ENCODE data around the gene GRIN2D. TPM values are rescaled to one million over a fixed set of nuclear protein-coding genes. Genes with fewer than 3 reads are reported as not detected.

GRIN2D gene
- total RNA-seq, 2 experiments from 2014 or later, result 0.06 TPM; not detected in 1

GRCh38 chr19:48401287-48401686, 7.8 kb downstream of the GRIN2D start:
- Mint-ChIP-seq H3K36me3 (ENCODE audit: low read depth) (no peaks in the 10 kb centered on the region), H3K27me3 (peaks cover 11% of the 10 kb centered on the region), H3K27ac (no peak overlapping the region), H3K9me3 (no peaks in the 10 kb centered on the region), H3K4me1 (ENCODE audit: low read depth) (peaks cover 23% of the 10 kb centered on the region), H3K4me3 (no peak overlapping the region)
- ATAC-seq (ENCODE audit: poor library complexity), result no peak
- Histone ChIP-seq H3K4me3 (ENCODE audit: low read length) (no peak overlapping the region), H3K36me3 (ENCODE audit: insufficient read depth, low read length) (no peaks in the 10 kb centered on the region), H3K27me3 (ENCODE audit: control insufficient read depth in 1 of 2, insufficient read depth in 2 of 2, low read length in 2 of 2) (peaks cover 4 to 11% of the 10 kb centered on the region in 2 experiments), H3K27ac (ENCODE audit: low read depth in 1 of 2, low read length in 2 of 2) (no peak overlapping the region), H3K9me3 (ENCODE audit: control insufficient read depth in 1 of 2, insufficient read depth in 1 of 2, low read length in 2 of 2) (peaks cover 0 to 12% of the 10 kb centered on the region in 2 experiments), H3K4me1 (ENCODE audit: insufficient read depth, low read length) (peaks cover 37% of the 10 kb centered on the region)
- POLR2A ChIA-PET, result interaction anchor here (0.6 to 1.4 kb wide), 2 partner anchors 10 to 70 kb away, joined by 3 read pairs; partner anchors contain the start of gene KDELR1
- intact Hi-C loops (cut with DNase I, micrococcal nuclease), result no loop called here
- TF ChIP-seq CTCF (IDR thresholded peaks at IDR 0.05), result no peak
- CTCF ChIA-PET, result interaction anchor here (1.1 to 3.7 kb wide), 2 partner anchors 10 to 13 kb away, joined by 3 to 22 read pairs; partner anchors contain the start of gene KDELR1
- no peak for DNase-seq

- peaks cover 11% of the 10 kb centered on the region for H3K27me3 Mint-ChIP-seq
- no peaks in the 10 kb centered on the region for H3K27me3 ChIP-seq (ENCODE audit: control insufficient read depth in 1 of 2, insufficient read depth in 2 of 2, low read length in 2 of 2)
- no peaks in the 10 kb centered on the region for H3K36me3 ChIP-seq (ENCODE audit: insufficient read depth, low read length)
- H3K9me3 Mint-ChIP-seq, result no peaks in the 10 kb centered on the region
- peak in 6 of 14 experiments; percentile 38 to 80 (median 64) for DNase-seq
- intact Hi-C loops (cut with DNase I, micrococcal nuclease), result no loop called here
- no peaks in the 10 kb centered on the region for H3K36me3 Mint-ChIP-seq (ENCODE audit: low read depth)
- ChIA-PET CTCF (no interaction called here), POLR2A (interaction anchor here (1.1 to 1.6 kb wide), 2 partner anchors 10 to 40 kb away, joined by 4 to 5 read pairs; partner anchors contain the start of genes GRIN2D, SYNGR4 and TMEM143)
- peaks cover 11% of the 10 kb centered on the region for H3K4me1 Mint-ChIP-seq (ENCODE audit: low read depth)
- H3K9me3 ChIP-seq (ENCODE audit: control insufficient read depth in 1 of 2, insufficient read depth in 1 of 2, low read length in 2 of 2), result peaks cover 0 to 6% of the 10 kb centered on the region in 2 experiments
- no peak for TF ChIP-seq CTCF (IDR thresholded peaks at IDR 0.05)
- no peak overlapping the region for H3K27ac ChIP-seq (ENCODE audit: low read depth in 1 of 2, low read length in 2 of 2)
- H3K4me1 ChIP-seq (ENCODE audit: insufficient read depth, low read length), result peaks cover 18% of the 10 kb centered on the region
- ATAC-seq (ENCODE audit: poor library complexity), result peak; percentile 58
- H3K27ac Mint-ChIP-seq, result no peak overlapping the region
- no peak overlapping the region for H3K4me3 Mint-ChIP-seq
- H3K4me3 ChIP-seq (ENCODE audit: low read length), result no peak overlapping the region
Observed at GRCh38 chr19:48403606-48404005, 10.1 kb downstream of the GRIN2D start.

GRCh38 chr19:48405010-48405659, 11.7 kb downstream of the GRIN2D start:
- no peak overlapping the region for H3K4me3 ChIP-seq (ENCODE audit: low read length)
- no peak overlapping the region for H3K27ac ChIP-seq (ENCODE audit: low read depth in 1 of 2, low read length in 2 of 2)
- ChIA-PET CTCF (no interaction called here), POLR2A (interaction anchor here (0.6 kb wide), 1 partner anchor 1003 kb away, joined by 3 read pairs; no protein-coding TSS in a partner anchor)
- Mint-ChIP-seq H3K36me3 (ENCODE audit: low read depth) (no peaks in the 10 kb centered on the region), H3K27ac (no peak overlapping the region), H3K9me3 (no peaks in the 10 kb centered on the region), H3K4me3 (no peak overlapping the region), H3K27me3 (peaks cover 15% of the 10 kb centered on the region), H3K4me1 (ENCODE audit: low read depth) (no peaks in the 10 kb centered on the region)
- ATAC-seq (ENCODE audit: poor library complexity) (no peak), DNase-seq (no peak)
- intact Hi-C loops (cut with DNase I, micrococcal nuclease), result no loop called here
- peaks cover 7% of the 10 kb centered on the region for H3K4me1 ChIP-seq (ENCODE audit: insufficient read depth, low read length)
- TF ChIP-seq CTCF (IDR thresholded peaks at IDR 0.05), result no peak
- no peaks in the 10 kb centered on the region for H3K36me3 ChIP-seq (ENCODE audit: insufficient read depth, low read length)
- no peaks in the 10 kb centered on the region for H3K9me3 ChIP-seq (ENCODE audit: control insufficient read depth in 1 of 2, insufficient read depth in 1 of 2, low read length in 2 of 2)
- no peaks in the 10 kb centered on the region for H3K27me3 ChIP-seq (ENCODE audit: control insufficient read depth in 1 of 2, insufficient read depth in 2 of 2, low read length in 2 of 2)
